Germinal center (tissue), 1 donor: ENCODE measurements around the gene CDC42BPG.
"Not testable (repeated sequence)": the region's sequence is repeated elsewhere in the genome, so short reads cannot be mapped to it uniquely, and the experiment has no call there.

Experiments used
- DNase-seq: peaks from one replicate; pipeline ENCODE4 v3.0.0; 2012; ENCODE audit warnings: mixed read lengths, low spot score

The CDC42BPG gene

DNA sequence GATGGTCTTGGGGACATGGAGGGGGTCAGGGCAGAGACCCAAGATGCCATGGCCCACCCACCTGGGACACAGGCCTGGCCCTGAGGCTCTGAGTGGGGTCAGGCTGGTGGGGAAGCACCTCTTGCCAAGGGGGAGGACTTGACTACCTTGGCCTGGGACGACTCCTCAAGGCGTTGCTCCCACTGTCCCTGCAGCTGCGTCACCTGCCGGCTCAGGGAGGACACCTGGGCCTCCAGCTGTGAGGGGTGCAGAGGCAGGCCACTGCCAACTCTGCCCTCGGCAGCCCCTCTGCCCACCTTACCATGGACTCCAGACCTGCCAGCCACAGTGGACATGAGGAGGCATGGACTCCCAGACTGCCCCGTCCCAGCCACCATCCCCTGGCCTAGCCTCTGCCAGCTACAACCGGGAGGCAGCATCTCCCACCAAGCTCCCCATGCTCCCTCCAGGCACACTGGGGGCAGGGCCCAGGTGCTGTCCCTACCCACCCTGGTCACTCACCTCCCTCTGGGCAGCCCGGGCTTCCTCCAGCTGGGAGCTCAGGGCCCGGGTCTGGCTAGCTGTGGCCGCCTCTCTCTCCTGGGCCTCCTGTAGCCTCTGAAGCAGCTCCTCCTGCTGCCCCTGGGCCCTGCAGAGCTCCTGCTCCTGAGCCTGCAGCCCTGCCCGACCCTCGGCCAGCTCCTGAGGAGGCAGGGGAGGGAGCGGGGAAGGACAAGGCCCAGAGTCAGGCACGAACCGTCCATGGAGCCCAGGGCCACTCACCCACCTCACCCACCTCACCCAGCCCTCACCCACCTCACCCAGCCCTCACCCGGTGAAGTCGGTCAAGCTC, 8.6 kb downstream of the CDC42BPG start:
- no peak for DNase-seq

- DNase-seq, result no peak
Observed at GRCh38 chr11:64834723-64835615, 9.5 kb downstream of the CDC42BPG start.

- DNase-seq, result no peak
Observed at GRCh38 chr11:64834031-64834722, 10.3 kb downstream of the CDC42BPG start.

DNA sequence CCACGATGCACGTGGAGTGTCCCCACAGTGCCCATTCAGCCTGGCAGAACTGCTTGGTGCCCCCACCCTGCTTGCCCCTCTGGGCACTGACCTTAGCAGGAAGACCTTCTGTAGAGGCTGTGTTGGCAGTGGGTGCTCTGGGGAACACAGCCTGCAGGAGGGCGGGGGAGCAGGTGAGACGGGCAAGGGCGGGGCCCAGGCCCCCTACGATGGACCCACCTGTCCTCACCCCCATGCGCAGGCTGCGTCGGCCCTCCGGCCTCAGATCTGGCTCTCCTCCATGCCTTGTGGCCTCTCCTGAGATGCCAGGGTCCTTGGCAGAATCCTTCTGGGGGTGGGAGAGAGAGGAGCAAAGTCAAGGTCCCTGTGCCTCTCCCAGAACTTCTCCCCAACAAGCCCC, 10.9 kb downstream of the CDC42BPG start:
- DNase-seq, result no peak

DNA sequence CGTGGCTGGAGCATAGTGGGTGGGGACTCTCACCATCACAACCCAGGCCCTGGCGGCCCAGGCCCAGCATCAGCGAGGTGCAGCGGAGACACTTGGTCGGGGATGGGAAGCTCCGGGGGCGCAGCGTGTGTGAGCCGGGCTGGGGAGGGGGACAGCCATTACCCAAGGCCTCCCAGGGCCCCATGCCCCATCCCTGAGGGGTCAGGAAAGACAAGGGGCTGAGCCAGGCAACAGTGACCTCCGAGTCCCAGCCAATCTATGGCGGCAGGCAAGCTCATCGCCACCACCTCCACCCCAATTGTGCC, 11.3 kb downstream of the CDC42BPG start:
- DNase-seq, result no peak

DNA sequence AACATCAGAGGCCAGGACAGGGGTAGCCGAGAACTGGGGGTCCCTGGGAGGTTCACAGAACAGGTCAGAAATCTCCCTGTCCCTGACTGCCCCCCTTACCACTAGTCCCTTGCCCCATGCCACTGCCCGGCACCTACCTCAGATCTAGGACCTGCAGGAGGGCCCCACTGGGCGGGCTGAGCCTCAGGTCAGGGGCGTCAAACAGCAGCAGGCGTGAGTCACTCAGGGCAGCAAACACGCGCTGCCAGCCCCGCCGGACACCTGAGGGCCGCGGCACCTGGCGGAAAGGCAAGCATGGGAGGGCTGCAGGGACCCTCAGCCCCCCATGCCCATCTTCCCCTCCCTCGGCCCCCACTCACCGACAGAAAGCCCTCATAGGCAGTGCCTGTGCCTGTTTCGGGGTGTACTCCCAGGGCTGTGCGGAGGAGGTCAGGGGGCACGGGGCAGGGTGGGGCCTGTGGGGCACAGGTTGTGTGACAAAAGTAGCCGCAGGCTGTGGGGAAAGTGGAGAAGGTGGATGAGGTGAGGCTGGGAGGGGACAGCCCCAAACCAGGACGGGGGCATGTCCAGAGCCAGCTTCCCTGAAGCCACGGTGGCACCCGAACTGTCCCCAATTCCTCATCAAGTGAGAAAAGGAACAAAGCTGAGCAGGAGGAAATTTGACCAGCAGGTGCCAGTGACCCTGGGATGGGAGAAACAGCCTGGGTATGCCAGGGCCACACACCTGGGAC, 11.8 kb downstream of the CDC42BPG start:
- no peak for DNase-seq

GRCh38 chr11:64831411-64831891, 13.0 kb downstream of the CDC42BPG start:
- no peak for DNase-seq

DNA sequence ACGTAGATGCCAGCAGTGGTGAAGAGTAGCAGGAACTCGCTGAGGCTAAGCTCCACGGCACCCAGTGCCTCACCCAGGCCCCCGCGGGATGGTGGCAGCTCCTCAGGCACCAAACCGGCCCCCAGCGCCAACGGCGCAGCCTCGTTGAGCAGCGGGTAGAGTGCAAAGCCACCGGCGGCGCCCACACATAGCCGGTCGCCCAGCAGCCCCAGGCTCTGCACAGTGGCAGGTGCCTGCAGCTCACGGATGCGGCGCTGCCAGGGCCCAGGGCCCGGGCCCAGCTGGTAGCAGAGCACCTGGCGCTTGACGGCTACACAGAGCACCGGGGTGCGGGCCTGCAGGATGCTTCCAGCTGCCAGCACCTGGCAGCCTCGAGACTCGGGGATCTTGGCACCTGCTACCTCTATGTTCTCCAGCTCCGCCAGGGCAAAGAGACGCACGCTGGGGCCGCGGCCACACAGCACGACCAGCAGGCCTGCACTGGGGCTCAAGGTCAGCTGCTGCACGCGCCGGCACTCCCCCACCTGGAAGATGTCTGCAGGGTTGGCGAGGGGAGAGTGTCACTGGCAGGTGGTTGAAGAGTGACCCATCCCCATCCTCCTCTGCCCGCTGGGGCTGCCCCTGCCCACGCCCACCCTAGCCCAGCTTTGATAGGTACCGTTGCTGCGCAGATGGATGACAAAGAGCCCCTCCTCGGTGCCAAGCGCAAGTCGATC, 14.8 kb downstream of the CDC42BPG start:
- no peak for DNase-seq

DNA sequence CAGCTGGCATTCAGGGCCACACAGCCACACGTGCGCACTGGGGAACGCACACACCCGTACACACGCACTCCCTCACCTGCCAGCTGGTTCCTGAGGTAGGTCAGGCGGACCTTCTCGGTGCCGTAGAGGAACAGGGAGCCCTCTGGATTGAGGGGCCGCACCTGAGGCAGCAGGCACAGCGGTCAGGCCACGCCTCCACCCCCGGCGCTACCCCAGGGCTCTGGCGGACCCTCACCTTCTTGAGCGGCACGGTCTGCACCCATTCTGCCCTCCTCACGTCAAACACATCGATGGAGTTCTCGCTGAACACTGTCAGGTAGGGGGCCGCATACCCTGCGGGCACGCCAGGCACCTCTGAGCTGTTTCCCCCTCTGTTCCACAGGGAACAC, 17.0 kb downstream of the CDC42BPG start:
- no peak for DNase-seq

- DNase-seq, result no peak
Observed at GRCh38 chr11:64826578-64827450, 17.6 kb downstream of the CDC42BPG start.

DNA sequence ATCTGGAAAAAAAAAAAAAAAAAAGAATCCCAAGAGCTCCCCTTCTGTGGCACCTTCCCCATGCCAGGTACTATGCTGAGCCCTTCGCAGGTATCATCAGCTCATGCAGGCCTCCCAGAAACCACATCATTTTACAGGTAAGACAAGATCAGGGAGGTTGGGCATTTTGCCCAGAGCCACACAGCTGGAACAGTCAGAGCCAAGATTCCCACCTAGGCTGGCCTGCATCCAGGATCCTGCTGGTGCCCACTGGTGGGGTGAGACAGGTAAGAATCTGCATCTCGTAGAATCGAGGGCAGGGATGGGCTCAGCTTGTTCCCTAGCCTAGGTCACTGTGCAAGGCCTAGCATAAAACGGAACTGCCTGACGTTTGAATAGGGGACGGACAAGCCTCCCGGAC, 18.4 kb downstream of the CDC42BPG start:
- no peak for DNase-seq

GRCh38 chr11:64823568-64824119, 20.8 kb downstream of the CDC42BPG start:
- no peak for DNase-seq

- no peak for DNase-seq
Observed at GRCh38 chr11:64817476-64817875, 27.0 kb downstream of the CDC42BPG start.

- not testable (repeated sequence) for DNase-seq
Observed at GRCh38 chr11:64815433-64815832, 29.0 kb downstream of the CDC42BPG start.

GRCh38 chr11:64814712-64815187, 29.7 kb downstream of the CDC42BPG start:
- DNase-seq, result peak; percentile 74

- DNase-seq, result no peak
Observed at GRCh38 chr11:64813826-64814225, 30.6 kb downstream of the CDC42BPG start.

- DNase-seq, result peak; percentile 48
Observed at GRCh38 chr11:64810891-64811272, 33.6 kb downstream of the CDC42BPG start.

- DNase-seq, result peak; percentile 82
Observed at GRCh38 chr11:64810271-64810890, 34.1 kb downstream of the CDC42BPG start, which contains the start of gene MEN1. MEN1 (minus strand) TSS chr11:64810551; CDS start chr11:64810109, 442 bp downstream.

DNA sequence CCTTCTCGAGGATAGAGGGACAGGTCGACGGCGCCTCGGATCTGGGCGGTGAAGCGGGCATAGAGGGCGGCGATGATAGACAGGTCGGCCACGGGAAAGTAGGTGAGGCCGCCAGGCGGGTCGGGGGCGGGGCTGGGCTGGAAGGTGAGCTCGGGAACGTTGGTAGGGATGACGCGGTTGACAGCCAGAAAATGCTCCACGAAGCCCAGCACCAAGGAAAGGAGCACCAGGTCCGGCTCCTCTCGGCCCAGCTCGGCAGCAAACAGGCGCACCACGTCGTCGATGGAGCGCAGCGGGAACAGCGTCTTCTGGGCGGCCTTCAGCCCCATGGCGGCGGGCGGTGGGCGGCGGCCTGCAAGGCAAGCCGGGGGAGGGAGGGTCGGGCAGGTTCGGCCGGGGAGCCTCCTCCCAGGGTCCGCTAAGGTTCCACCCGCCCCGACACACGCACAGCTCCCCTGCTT, 34.6 kb downstream of the CDC42BPG start:
- DNase-seq, result peak; percentile 36
